Esophagus muscularis mucosa (tissue), 4 donors: ENCODE measurements around the gene OR51M1. TPM values are rescaled to one million over a fixed set of nuclear protein-coding genes. Genes with fewer than 3 reads are reported as not detected.

Experiments used
- DNase-seq: peaks from one replicate; pipeline ENCODE4 v3.0.0-alpha.2; 2017; ENCODE audit errors: extremely low spot score
- H3K27ac ChIP-seq, 4 donors: fragments of 200-600 bp; sonication (generic); replicated peaks in 1 of 4; 1 replicate in 3 of 4; 2 replicates in 1 of 4; pipeline ENCODE4 v1.5.1; 2016 to 2019; ENCODE audit warnings: mild to moderate bottlenecking in 1 of 4
- H3K27me3 ChIP-seq, 4 donors: fragments of 200-600 bp; sonication (generic); one replicate each; pipeline versions ENCODE4 v1.5.1 to v1.6.0; 2016 to 2019
- H3K36me3 ChIP-seq, 4 donors: fragments of 200-600 bp; sonication (generic); one replicate each; pipeline ENCODE4 v1.5.1; 2016 to 2019
- H3K4me1 ChIP-seq, 4 donors: fragments of 200-600 bp; sonication (generic); one replicate each; pipeline ENCODE4 v1.5.1; 2016 to 2019
- H3K4me3 ChIP-seq, 4 donors: fragments of 200-600 bp; sonication (generic); 1 replicate in 2 of 4; 2 replicates in 2 of 4; pipeline ENCODE4 v1.5.1; 2016 to 2019; ENCODE audit warnings: mild to moderate bottlenecking in 4 of 4, moderate library complexity in 1 of 4
- H3K9me3 ChIP-seq, 4 donors: fragments of 200-600 bp; sonication (generic); 1 replicate in 3 of 4; 2 replicates in 1 of 4; pipeline ENCODE4 v1.5.1; 2016 to 2019
- EP300 ChIP-seq: sonication (generic); formaldehyde crosslinking; IDR thresholded peaks from one replicate; pipeline ENCODE4 v1.6.1; 2017; ENCODE audit warnings: antibody characterized with exemption
- POLR2A ChIP-seq: fragments of 450-650 bp; IDR thresholded peaks from one replicate; pipeline ENCODE4 v1.6.1; 2017; ENCODE audit warnings: antibody characterized with exemption, moderate library complexity, mild to moderate bottlenecking, low read depth
- POLR2AphosphoS5 ChIP-seq, 2 donors: sonication (generic); formaldehyde crosslinking; IDR thresholded peaks; one replicate each; pipeline ENCODE4 v1.6.1; 2017; ENCODE audit warnings: antibody characterized with exemption in 2 of 2
- WGBS: methylation state at CpG from one replicate; pipeline ENCODE4 v1.1.5; 2018; 5-methylcytosine and 5-hydroxymethylcytosine counted together
- intact Hi-C: fragments of 100-400 bp; cut with DNase I; formaldehyde crosslinking; loops from one replicate; pipeline ENCODE4 v1.15.1; 2023
- total RNA-seq, 4 donors: library from RNA; depleted of rRNA; stranded (reverse); fragments of >200 nt; gene quantifications; one replicate each; pipeline versions ENCODE4 v1.1.0 to v1.2.1, GENCODE V29; 2016
- TF ChIP-seq, protein P1 (sequence below), 3 experiments: fragments of 200-600 bp in 2 of 3; fragments of 450-650 bp in 1 of 3; sonication (generic) in 2 of 3; IDR thresholded peaks; one replicate each; pipeline ENCODE4 v1.5.1; 2017 to 2019; ENCODE audit warnings: antibody characterized with exemption in 3 of 3, mild to moderate bottlenecking in 2 of 3, moderate library complexity in 1 of 3

The OR51M1 gene
- total RNA-seq, 4 donors from 2014 or later, result not detected

DNA sequence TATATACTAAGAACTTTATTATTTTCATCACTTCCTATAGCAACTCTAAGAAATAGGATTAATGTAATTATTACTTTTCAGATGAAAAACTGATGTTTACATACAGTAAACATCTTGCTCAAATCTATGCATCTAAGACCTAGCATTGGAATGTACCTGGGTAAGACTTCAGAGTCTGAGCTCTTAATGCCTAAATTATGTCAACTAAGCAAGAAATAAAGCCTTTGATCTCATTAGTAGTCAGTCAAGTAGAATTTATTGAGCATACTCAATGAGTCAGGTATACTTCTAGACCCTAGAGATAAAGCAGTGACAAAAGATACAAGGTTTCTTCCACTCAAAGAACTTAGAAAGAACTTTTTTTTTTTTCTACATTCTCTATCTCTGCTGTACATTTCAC is 21.6 kb downstream of the OR51M1 start:
- Histone ChIP-seq H3K27ac (no peak overlapping the region), H3K4me3 (no peak overlapping the region), H3K9me3 (no peaks in the 10 kb centered on the region), H3K27me3 (no peaks in the 10 kb centered on the region), H3K36me3 (no peaks in the 10 kb centered on the region), H3K4me1 (no peaks in the 10 kb centered on the region)
- no peak for DNase-seq
- intact Hi-C loops, result no loop called here
- TF ChIP-seq POLR2A (no peak), POLR2AphosphoS5 (IDR thresholded peaks at IDR 0.05) (no peak), EP300 (no peak)
- TF ChIP-seq, protein P1, sequence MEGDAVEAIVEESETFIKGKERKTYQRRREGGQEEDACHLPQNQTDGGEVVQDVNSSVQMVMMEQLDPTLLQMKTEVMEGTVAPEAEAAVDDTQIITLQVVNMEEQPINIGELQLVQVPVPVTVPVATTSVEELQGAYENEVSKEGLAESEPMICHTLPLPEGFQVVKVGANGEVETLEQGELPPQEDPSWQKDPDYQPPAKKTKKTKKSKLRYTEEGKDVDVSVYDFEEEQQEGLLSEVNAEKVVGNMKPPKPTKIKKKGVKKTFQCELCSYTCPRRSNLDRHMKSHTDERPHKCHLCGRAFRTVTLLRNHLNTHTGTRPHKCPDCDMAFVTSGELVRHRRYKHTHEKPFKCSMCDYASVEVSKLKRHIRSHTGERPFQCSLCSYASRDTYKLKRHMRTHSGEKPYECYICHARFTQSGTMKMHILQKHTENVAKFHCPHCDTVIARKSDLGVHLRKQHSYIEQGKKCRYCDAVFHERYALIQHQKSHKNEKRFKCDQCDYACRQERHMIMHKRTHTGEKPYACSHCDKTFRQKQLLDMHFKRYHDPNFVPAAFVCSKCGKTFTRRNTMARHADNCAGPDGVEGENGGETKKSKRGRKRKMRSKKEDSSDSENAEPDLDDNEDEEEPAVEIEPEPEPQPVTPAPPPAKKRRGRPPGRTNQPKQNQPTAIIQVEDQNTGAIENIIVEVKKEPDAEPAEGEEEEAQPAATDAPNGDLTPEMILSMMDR (IDR thresholded peaks at IDR 0.05), result no peak

DNA sequence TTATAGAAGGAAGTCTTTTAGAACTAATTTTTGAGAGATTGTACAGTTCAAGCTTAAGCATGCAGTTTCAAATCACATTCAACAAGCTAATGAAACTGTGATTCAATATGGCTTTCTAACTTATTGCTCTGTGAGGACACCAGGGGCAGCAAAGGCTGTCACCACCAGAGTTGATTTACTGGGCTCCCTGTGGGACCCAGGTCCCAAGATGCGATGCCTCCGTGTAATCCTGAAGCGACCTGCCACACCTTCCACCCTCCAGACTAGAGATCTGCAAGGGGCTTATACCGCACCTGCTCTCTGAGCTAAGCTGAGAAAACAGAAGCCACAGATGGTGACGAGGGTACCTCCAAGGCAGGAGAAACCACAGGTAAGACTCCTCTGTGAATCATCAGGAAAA is 37.4 kb downstream of the OR51M1 start:
- TF ChIP-seq, protein P1 (IDR thresholded peaks at IDR 0.05), result no peak
- TF ChIP-seq EP300 (no peak), POLR2AphosphoS5 (IDR thresholded peaks at IDR 0.05) (no peak), POLR2A (no peak)
- no peaks in the 10 kb centered on the region for H3K27me3 ChIP-seq
- no peak overlapping the region for H3K4me3 ChIP-seq
- H3K36me3 ChIP-seq, result no peaks in the 10 kb centered on the region
- H3K27ac ChIP-seq, result no peak overlapping the region
- DNase-seq, result no peak
- WGBS, result 64% methylated on average over 5 of the region's 5 CpGs
- H3K9me3 ChIP-seq, result no peaks in the 10 kb centered on the region
- H3K4me1 ChIP-seq, result no peaks in the 10 kb centered on the region
- intact Hi-C loops, result no loop called here

DNA sequence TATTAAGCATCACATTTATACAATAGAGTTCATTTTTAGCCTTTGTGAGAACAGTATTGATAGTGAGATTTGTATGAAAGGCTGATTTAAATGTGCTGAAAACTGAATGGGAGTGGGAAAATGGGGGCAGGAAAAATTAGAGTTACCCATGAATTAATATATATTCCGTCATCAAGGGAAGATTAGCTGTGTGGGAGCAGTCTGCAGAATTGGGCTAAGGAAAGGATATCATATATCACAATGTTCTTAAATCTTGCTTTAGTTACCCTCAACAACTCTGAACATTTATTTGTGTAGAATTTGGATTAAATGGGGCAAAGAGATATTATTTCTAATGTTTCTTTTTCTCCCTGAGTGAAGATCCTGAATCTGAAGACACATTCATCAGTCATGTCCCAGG is 38.2 kb downstream of the OR51M1 start, which contains the start of gene OR51Q1:
TSS of gene OR51Q1 (plus strand) at position 301 of the 400 bp plus-strand sequence. CDS start at position 391, 90 bp downstream.
- Histone ChIP-seq H3K27me3 (no peaks in the 10 kb centered on the region), H3K36me3 (no peaks in the 10 kb centered on the region), H3K4me3 (no peak within 1 kb of the TSS), H3K27ac (no peak within 1 kb of the TSS), H3K9me3 (no peaks in the 10 kb centered on the region), H3K4me1 (no peaks in the 10 kb centered on the region)
- DNase-seq, result no peak
- TF ChIP-seq POLR2A, result no peak
- TF ChIP-seq EP300, result no peak
- TF ChIP-seq, protein P1 (IDR thresholded peaks at IDR 0.05), result no peak
- TF ChIP-seq POLR2AphosphoS5 (IDR thresholded peaks at IDR 0.05), result no peak
- intact Hi-C loops, result no loop called here
- 88% methylated on average over 1 of the region's 1 CpG for WGBS

DNA sequence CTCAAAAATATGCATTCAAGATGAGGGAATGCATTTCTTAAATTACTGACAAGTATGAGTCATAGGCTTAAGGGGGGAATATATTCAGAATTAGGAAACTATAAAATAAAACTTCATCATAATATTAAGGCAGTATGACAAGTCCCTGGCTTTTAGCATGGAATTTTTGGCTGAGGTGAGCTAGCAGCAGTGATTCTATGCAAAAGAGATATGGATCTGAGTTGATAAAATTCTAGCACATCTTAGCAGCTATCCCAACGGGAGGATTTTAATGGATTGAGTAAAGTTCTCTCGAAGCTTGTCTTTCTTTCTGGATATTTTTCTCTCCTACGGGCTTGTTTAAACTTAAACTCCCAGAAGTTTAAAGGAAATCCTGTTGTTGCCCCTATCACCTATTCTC is 39.5 kb downstream of the OR51M1 start:
- Histone ChIP-seq H3K27me3 (no peaks in the 10 kb centered on the region), H3K27ac (no peak overlapping the region), H3K9me3 (no peaks in the 10 kb centered on the region), H3K36me3 (no peaks in the 10 kb centered on the region), H3K4me3 (no peak overlapping the region), H3K4me1 (no peaks in the 10 kb centered on the region)
- intact Hi-C loops, result no loop called here
- no peak for DNase-seq
- 76% methylated on average over 3 of the region's 3 CpGs for WGBS
- TF ChIP-seq POLR2AphosphoS5 (IDR thresholded peaks at IDR 0.05) (no peak), EP300 (no peak), POLR2A (no peak)
- TF ChIP-seq, protein P1 (IDR thresholded peaks at IDR 0.05), result no peak

DNA sequence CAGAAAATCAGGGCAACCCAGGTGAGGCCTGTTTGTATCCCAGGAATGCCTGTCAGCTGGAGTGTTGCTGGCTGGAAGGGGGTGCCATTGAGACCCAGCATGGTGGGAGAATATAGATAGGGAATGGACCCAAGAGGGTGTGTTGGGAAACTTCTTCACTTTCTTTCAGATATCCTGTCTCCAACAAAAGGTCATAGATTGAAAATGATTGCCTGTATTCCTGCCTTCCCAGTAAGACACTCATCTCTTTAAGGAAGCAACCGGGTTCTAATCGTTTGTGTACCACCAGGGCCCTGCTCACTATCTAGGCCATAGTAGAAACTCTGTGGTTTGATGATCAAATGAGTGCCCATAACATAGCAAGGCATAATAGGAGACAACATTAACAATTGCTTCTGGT is 57.8 kb downstream of the OR51M1 start, which contains the start of gene OR51I1:
TSS of gene OR51I1 (minus strand) at position 101 of the 400 bp plus-strand sequence. CDS start at position 101, 0 bp downstream.
- no peak within 1 kb of the TSS for H3K27ac ChIP-seq
- no peak for DNase-seq
- H3K4me1 ChIP-seq, result no peaks in the 10 kb centered on the region
- WGBS, result 42% methylated on average over 2 of the region's 2 CpGs
- H3K9me3 ChIP-seq, result no peaks in the 10 kb centered on the region
- no peaks in the 10 kb centered on the region for H3K27me3 ChIP-seq
- H3K36me3 ChIP-seq, result no peaks in the 10 kb centered on the region
- TF ChIP-seq, protein P1 (IDR thresholded peaks at IDR 0.05), result no peak
- intact Hi-C loops, result no loop called here
- H3K4me3 ChIP-seq, result no peak within 1 kb of the TSS
